ENCODE measurements around the gene GAB2.

The GAB2 gene

DNA sequence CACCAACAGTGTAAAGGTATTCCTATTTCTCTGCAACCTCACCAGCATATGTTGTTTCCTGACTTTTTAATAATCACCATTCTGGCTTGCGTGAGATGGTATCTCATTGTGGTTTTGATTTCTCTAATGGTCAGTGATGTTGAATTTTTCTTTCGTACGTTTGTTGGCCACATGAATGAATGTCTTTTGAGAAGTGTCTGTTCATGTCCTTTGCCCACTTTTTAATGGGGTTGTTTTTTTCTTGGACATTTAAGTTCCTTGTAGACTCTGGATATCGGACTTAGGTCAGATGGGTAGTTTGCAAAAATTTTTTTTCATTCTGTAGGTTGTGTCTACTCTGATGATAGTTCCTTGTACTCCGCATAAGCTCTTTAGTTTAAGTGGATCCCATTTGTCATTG, 206.1 kb downstream of the GAB2 start:
- Histone ChIP-seq H3K27me3 (no peaks in the 10 kb centered on the region), H3K4me3 (no peak overlapping the region), H3K9ac (no peak overlapping the region), H3K27ac (no peak overlapping the region), H3K4me2 (no peak overlapping the region), H3K36me3 (peaks cover 34 to 85% (median 59%) of the 10 kb centered on the region in 11 experiments), H4K20me1 (peaks cover 0 to 74% (median 17%) of the 10 kb centered on the region in 11 experiments; a peak in 14 of 22 replicates), H3K9me3 (replicated peaks in 1 of 11) (0 out of 22 replicates have a peak, but pooled peaks cover 0 to 4% (median 0%) of the 10 kb centered on the region in 11 experiments), H3K4me1 (peaks cover 9 to 50% (median 43%) of the 10 kb centered on the region in 10 experiments)
- no peak for TF ChIP-seq Cebpa-rat (IDR thresholded peaks at IDR 0.05)

DNA sequence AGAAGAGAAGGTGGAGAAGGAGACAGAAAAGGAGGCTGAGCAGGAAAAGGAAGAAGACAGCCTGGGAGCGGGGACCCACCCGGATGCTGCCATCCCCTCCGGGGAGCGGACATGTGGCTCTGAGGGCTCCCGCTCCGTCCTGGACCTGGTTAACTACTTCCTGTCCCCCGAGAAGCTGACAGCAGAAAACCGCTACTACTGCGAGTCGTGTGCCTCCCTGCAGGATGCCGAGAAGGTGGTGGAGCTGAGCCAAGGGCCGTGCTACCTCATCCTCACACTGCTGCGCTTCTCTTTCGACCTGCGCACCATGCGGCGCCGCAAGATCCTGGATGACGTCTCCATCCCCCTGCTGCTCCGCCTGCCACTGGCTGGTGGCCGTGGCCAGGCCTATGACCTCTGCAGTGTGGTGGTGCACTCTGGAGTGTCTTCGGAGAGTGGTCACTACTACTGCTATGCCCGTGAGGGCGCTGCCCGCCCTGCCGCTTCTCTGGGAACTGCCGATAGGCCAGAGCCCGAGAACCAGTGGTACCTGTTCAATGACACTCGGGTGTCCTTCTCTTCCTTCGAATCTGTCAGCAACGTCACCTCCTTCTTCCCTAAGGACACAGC, 207.5 kb downstream of the GAB2 start:
- Histone ChIP-seq H3K4me3 (no peak overlapping the region), H3K9ac (peak overlapping the region in 1 of 11 experiments; percentile 10; a peak in 1 of 22 replicates), H3K27me3 (no peaks in the 10 kb centered on the region), H3K27ac (peak overlapping the region in 7 of 11 experiments; percentile 2 to 54 (median 33); a peak in 8 of 22 replicates), H4K20me1 (peaks cover 0 to 70% (median 14%) of the 10 kb centered on the region in 11 experiments; a peak in 12 of 22 replicates), H3K4me1 (peaks cover 9 to 35% (median 29%) of the 10 kb centered on the region in 10 experiments), H3K4me2 (peak overlapping the region; percentile 0 to 72 (median 54); a peak in 21 of 22 replicates), H3K9me3 (replicated peaks in 1 of 11) (0 out of 22 replicates have a peak, but pooled peaks cover 0 to 4% (median 0%) of the 10 kb centered on the region in 11 experiments), H3K36me3 (peaks cover 20 to 85% (median 44%) of the 10 kb centered on the region in 11 experiments)
- no peak for TF ChIP-seq Cebpa-rat (IDR thresholded peaks at IDR 0.05)

DNA sequence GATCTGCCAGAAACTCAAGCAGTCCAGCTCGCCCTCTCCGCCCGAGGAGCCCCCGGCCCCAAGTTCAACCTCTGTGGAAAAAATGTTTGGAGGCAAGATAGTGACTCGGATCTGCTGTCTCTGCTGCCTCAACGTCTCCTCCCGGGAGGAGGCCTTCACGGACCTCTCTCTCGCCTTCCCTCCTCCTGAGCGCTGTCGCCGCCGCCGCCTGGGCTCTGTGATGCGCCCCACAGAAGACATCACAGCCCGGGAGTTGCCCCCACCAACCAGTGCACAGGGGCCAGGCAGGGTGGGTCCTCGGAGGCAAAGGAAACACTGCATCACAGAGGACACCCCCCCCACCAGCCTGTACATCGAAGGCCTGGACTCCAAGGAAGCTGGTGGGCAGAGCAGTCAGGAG, 208.1 kb downstream of the GAB2 start:
- H3K4me2 ChIP-seq = peak overlapping the region in 7 of 11 experiments; percentile 46 to 72 (median 57); a peak in 11 of 22 replicates
- H3K4me1 ChIP-seq = peaks cover 9 to 29% (median 23%) of the 10 kb centered on the region in 10 experiments
- no peak overlapping the region for H3K4me3 ChIP-seq
- no peaks in the 10 kb centered on the region for H3K27me3 ChIP-seq
- 0 out of 22 replicates have a peak, but pooled peaks cover 0 to 4% (median 0%) of the 10 kb centered on the region in 11 experiments for H3K9me3 ChIP-seq (replicated peaks in 1 of 11)
- H4K20me1 ChIP-seq = peaks cover 0 to 66% (median 11%) of the 10 kb centered on the region in 11 experiments; a peak in 11 of 22 replicates
- H3K9ac ChIP-seq = no peak overlapping the region
- no peak for TF ChIP-seq Cebpa-rat (IDR thresholded peaks at IDR 0.05)
- H3K36me3 ChIP-seq = peaks cover 13 to 85% (median 38%) of the 10 kb centered on the region in 11 experiments; a peak in 21 of 22 replicates
- peak overlapping the region in 6 of 11 experiments; percentile 2 to 54 (median 36); a peak in 8 of 22 replicates for H3K27ac ChIP-seq

DNA sequence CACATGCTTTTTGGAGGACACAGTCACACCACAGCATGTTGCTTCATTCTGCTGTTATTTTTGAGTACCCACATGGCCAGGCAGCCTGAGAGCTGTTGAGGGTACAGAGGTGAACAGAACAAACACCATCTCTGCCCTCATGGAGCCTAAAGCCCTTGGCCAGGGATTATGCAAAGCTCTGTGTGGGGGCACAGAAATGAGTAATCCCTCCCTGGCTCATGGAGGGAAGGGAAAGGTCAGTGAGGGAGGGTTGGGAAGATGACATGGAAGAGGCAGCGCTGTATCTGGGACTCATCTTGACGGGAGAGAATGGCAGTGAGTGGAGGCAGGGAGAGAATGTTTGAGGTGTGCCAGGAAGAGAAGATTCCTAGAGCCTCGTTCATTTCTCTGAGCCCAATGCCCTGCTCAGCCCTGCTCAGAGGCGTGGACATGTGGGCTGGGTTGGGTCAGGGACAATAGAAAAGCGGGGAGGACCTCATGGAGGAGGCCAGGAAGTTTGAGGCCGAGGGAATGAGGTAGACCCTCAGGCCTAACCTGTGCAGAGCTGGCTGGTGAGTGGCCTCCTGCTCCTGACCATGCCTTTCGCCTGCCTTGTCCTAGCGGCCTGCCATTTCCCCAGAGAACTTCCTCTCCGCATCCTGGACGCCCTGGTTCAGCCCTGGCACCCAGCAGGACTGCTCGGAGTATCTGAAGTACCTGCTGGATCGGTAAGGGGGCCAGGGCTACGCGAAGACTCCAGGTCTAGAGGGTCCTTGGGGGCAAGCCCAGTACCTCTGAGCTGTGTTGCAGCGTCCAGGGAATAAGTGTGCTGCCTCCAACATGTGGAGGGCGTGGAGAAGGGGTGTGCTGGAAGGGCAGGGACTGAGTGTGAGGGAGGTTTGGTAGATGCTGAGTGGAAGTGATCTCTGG, 209.1 kb downstream of the GAB2 start:
- no peak overlapping the region for H3K4me2 ChIP-seq
- TF ChIP-seq Cebpa-rat (IDR thresholded peaks at IDR 0.05) = no peak
- no peak overlapping the region for H3K9ac ChIP-seq
- H3K27me3 ChIP-seq = no peaks in the 10 kb centered on the region
- H3K36me3 ChIP-seq = peaks cover 8 to 80% (median 30%) of the 10 kb centered on the region in 11 experiments; a peak in 21 of 22 replicates
- H3K4me1 ChIP-seq = peaks cover 14 to 24% (median 19%) of the 10 kb centered on the region in 10 experiments
- peak overlapping the region in 6 of 11 experiments; percentile 3 to 38 (median 12); a peak in 3 of 22 replicates for H3K27ac ChIP-seq
- peaks cover 0 to 59% (median 8%) of the 10 kb centered on the region in 11 experiments; a peak in 11 of 22 replicates for H4K20me1 ChIP-seq
- H3K4me3 ChIP-seq = no peak overlapping the region
- H3K9me3 ChIP-seq (replicated peaks in 1 of 11) = 0 out of 22 replicates have a peak, but pooled peaks cover 0 to 4% (median 0%) of the 10 kb centered on the region in 11 experiments

DNA sequence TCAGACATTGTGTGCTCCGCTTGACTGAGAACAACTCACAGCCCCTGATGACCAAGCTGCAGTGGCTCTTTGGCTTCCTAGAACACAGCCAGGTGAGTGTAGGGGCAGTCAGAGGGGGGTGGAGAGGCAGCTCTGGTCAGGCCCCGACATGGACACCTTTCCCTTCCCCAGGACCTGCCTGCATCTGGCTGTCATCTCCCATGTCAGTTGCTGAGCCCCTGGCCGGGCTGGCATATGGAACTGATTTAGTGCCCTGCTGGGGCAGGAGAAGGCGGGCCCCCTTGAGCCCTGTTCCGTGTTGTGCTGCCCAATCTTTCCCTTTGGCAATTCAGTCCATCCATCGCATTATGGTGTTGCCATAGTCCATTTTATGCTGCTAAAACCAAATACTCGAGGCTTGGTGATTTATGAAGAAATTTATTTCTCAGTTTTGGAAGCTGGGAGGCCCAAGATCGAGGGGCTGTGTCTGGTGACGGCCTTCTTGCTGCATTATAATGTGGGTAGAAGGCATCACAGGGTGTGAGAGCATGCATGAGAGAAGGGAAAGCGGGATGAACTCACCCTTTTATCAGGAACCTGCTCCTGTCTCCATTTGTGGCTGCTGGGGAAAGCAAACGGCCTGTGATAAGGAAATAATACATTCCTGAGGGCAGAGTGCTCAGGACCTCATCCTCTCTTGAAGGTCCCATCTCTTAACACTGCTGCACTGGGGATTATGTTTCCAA, 209.9 kb downstream of the GAB2 start:
- H3K27ac ChIP-seq = peak overlapping the region in 3 of 11 experiments; percentile 3 to 8 (median 7); a peak in 4 of 22 replicates

DNA sequence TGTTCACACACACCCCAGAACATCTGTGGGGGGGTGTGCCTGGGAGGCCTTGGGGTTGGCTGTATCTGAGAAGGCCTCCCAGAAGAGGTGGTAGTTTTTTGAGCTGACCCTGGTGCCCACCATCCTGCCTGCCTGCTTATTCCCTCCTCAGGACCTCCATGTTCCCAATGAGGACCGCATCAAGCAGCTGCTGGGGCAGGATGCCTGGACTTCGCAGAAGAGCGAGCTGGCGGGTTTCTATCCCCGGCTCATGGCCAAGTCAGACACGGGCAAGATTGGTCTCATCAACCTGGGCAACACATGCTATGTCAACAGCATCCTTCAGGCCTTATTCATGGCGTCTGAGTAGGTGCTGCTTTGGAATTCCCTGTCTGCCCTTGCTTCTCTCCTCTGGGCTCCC, 211.9 kb downstream of the GAB2 start:
- TF ChIP-seq Cebpa-rat (IDR thresholded peaks at IDR 0.05) = no peak
- H3K4me1 ChIP-seq = peaks cover 39 to 49% (median 43%) of the 10 kb centered on the region in 10 experiments
- peaks cover 0 to 80% (median 7%) of the 10 kb centered on the region in 11 experiments; a peak in 15 of 22 replicates for H3K36me3 ChIP-seq

More for the DNA sequence above, 209.9 kb downstream of the GAB2 start:
- H4K20me1 ChIP-seq = peaks cover 0 to 56% (median under 1%) of the 10 kb centered on the region in 11 experiments; a peak in 9 of 22 replicates
- no peak for TF ChIP-seq Cebpa-rat (IDR thresholded peaks at IDR 0.05)
- peaks cover 0 to 72% (median 22%) of the 10 kb centered on the region in 11 experiments; a peak in 17 of 22 replicates for H3K36me3 ChIP-seq
- no peaks in the 10 kb centered on the region for H3K27me3 ChIP-seq
- 0 out of 22 replicates have a peak, but pooled peaks cover 0 to under 1% (median 0%) of the 10 kb centered on the region in 11 experiments for H3K9me3 ChIP-seq (replicated peaks in 1 of 11)
- H3K4me1 ChIP-seq = peaks cover 22 to 30% (median 23%) of the 10 kb centered on the region in 10 experiments
- H3K9ac ChIP-seq = no peak overlapping the region
- H3K4me2 ChIP-seq = no peak overlapping the region
- H3K4me3 ChIP-seq = no peak overlapping the region

DNA sequence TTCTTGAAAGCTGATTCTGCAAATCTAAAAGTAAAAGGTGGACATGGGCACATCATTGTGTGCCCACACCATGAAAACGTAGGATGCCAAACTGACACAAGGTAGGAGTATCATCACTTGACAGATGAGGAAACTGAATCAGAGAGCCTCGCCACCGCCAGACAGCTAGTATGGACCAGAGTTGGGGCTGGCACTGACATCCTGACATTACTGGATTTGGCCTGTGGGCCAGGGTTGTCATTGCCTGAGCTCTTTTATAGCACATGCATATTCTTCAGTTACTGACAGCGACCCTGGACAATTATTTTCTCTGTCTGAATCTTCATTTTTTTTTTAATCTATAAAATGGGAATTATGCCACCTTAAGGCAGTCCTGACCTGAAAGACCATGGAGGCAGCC, 212.4 kb downstream of the GAB2 start:
- no peak overlapping the region for H3K4me2 ChIP-seq
- H3K36me3 ChIP-seq = peaks cover 0 to 80% (median 5%) of the 10 kb centered on the region in 11 experiments; a peak in 13 of 22 replicates
- H4K20me1 ChIP-seq = peaks cover 0 to 60% (median 0%) of the 10 kb centered on the region in 11 experiments; a peak in 5 of 22 replicates
- TF ChIP-seq Cebpa-rat (IDR thresholded peaks at IDR 0.05) = no peak
- no peak overlapping the region for H3K4me3 ChIP-seq
- H3K9me3 ChIP-seq (replicated peaks in 1 of 11) = no peaks in the 10 kb centered on the region
- peaks cover 34 to 49% (median 43%) of the 10 kb centered on the region in 10 experiments for H3K4me1 ChIP-seq
- H3K27ac ChIP-seq = no peak overlapping the region
- no peaks in the 10 kb centered on the region for H3K27me3 ChIP-seq
- H3K9ac ChIP-seq = no peak overlapping the region

More for the DNA sequence above, 211.9 kb downstream of the GAB2 start:
- H3K4me3 ChIP-seq = no peak overlapping the region
- H3K27ac ChIP-seq = no peak overlapping the region
- peaks cover 0 to 60% (median 0%) of the 10 kb centered on the region in 11 experiments; a peak in 6 of 22 replicates for H4K20me1 ChIP-seq
- H3K4me2 ChIP-seq = no peak overlapping the region
- no peak overlapping the region for H3K9ac ChIP-seq
- no peaks in the 10 kb centered on the region for H3K9me3 ChIP-seq (replicated peaks in 1 of 11)
- H3K27me3 ChIP-seq = no peaks in the 10 kb centered on the region
